Large intestine (tissue), 3 donors: ENCODE results near the gene TBRG4. TPM values are rescaled to one million over a fixed set of nuclear protein-coding genes. Genes with fewer than 3 reads are reported as not detected.

Experiments
- DNase-seq, 2 donors: peaks; one replicate each; pipeline versions ENCODE4 v3.0.0 to v3.0.0-alpha.2; 2013
- H3K27ac ChIP-seq: one replicate; pipeline ENCODE4 v1.5.1; 2013; ENCODE audit warnings: low read length
- H3K27me3 ChIP-seq: 2 replicates; pipeline ENCODE4 v1.6.1; 2013; ENCODE audit warnings: low read length; ENCODE audit not compliant: control insufficient read depth, insufficient read depth
- H3K36me3 ChIP-seq: 2 replicates; pipeline ENCODE4 v1.6.1; 2013; ENCODE audit warnings: low read length; ENCODE audit not compliant: control insufficient read depth, insufficient read depth
- H3K4me1 ChIP-seq: one replicate; pipeline ENCODE4 v1.6.1; 2013; ENCODE audit warnings: low read length; ENCODE audit not compliant: control insufficient read depth, insufficient read depth
- H3K4me3 ChIP-seq: one replicate; pipeline ENCODE4 v1.5.1; 2013; ENCODE audit warnings: low read length
- H3K9me3 ChIP-seq: one replicate; pipeline ENCODE4 v1.6.1; 2013; ENCODE audit warnings: mild to moderate bottlenecking, low read depth, low read length, moderate library complexity; ENCODE audit not compliant: control insufficient read depth
- WGBS: methylation state at CpG from one replicate; pipeline ENCODE4 v1.1.5; 2013; ENCODE audit warnings: low lambda C conversion rate; ENCODE audit not compliant: insufficient coverage; 5-methylcytosine and 5-hydroxymethylcytosine counted together
- polyA plus RNA-seq: library from polyadenylated mRNA; unstranded; fragments of 120-200 nt; gene quantifications from one replicate; pipeline ENCODE4 v1.2.1, GENCODE V29; 2013

Gene TBRG4
- polyA plus RNA-seq, 1 donor, result 67.4 TPM

DNA sequence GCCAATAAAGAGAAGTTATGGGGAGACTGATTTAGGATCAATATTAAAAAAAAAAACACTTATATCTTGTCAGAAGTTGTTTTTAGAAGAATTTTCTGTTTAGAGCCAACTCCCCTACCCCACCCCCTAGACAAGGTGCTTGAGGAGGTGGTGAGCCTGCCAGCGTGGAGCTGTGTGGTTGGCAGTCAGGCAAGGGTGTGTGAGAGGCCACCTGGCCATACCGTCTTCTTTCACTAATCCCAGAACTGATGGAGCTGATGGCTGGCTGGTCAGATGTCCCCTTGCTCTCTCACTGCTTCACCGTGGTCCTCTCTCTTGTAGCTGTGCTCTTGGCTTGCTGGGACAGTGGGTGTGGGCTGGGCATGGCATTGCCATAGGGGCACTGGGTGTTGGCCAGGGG, 57.1 kb downstream of the TBRG4 start:
- Histone ChIP-seq H3K4me1 (no peaks in the 10 kb centered on the region), H3K27ac (no peak overlapping the region), H3K9me3 (no peaks in the 10 kb centered on the region), H3K36me3 (peaks cover 11% of the 10 kb centered on the region), H3K27me3 (no peaks in the 10 kb centered on the region), H3K4me3 (no peak overlapping the region)
- WGBS, result no CpG with 5 or more reads among the region's 3 CpGs
- no peak for DNase-seq

DNA sequence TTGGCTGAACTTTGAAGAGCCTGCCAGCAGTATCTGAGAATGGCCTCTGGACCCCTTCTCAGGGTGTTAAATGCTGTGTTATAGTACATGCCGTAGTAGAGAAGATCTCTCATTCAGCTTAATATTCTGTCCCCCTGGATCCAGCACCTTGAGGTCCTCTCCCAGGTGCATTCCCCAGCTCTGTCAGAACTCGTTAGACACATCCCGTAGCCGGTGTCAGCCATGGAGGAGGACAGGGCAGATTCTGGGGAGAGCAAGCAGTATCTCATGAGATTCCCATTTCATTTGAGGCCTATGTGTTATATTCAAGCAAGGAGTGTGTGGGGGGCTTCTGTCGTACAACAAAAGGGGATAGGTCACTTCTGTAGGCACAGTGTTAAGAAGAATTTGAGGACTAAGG, 57.6 kb downstream of the TBRG4 start:
- no peak overlapping the region for H3K27ac ChIP-seq
- no CpG with 5 or more reads among the region's 5 CpGs for WGBS
- H3K4me3 ChIP-seq, result no peak overlapping the region
- no peaks in the 10 kb centered on the region for H3K4me1 ChIP-seq
- H3K27me3 ChIP-seq, result no peaks in the 10 kb centered on the region
- DNase-seq, result no peak
- peaks cover 11% of the 10 kb centered on the region for H3K36me3 ChIP-seq
- no peaks in the 10 kb centered on the region for H3K9me3 ChIP-seq

DNA sequence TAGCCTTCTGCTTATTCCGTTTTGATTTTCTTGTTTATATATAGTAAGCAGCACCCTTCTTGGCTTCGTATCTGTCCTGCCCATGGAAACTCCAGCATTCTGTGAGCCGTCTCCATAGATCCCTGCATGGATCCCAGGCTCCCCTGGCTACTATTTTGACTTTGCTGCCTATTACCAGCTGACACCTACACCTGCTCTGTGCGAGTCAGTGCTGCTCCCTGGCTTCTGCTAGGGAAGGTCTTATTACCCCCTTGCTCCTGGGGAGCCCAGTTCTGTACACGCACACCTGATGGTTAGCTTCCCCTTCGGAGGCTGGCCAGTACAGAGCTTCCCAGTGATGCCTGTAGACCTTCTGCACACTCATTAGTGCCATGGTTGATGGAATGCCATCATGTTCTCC, 58.1 kb downstream of the TBRG4 start:
- whole genome bisulfite sequencing, result 100% methylated on average over 1 of the region's 6 CpGs
- H3K9me3 ChIP-seq, result no peaks in the 10 kb centered on the region
- no peaks in the 10 kb centered on the region for H3K27me3 ChIP-seq
- peaks cover 11% of the 10 kb centered on the region for H3K36me3 ChIP-seq
- no peak overlapping the region for H3K4me3 ChIP-seq
- DNase-seq, result no peak
- H3K27ac ChIP-seq, result no peak overlapping the region
- no peaks in the 10 kb centered on the region for H3K4me1 ChIP-seq

DNA sequence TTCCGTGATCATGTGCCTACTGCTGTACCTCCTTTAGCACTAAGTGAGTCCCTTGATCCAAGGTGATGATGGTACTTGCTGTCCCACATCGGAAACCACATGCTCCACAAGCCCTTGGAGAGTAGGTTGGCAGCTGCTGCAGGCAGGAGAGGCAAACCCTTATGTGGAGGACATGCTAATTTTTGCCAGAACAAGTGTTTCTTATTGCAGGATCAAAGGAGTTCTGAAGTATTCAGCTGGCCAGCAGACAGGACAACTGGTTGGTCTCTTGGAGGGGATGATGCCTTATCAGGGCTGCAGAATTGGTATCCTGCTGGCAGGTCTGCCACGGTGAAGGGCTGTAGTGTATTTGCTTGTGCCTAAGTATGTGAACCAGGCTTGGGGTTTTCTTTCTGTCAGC, 59.5 kb downstream of the TBRG4 start:
- no peak for DNase-seq
- no CpG with 5 or more reads among the region's 3 CpGs for WGBS
- Histone ChIP-seq H3K36me3 (peaks cover 12% of the 10 kb centered on the region), H3K27me3 (no peaks in the 10 kb centered on the region), H3K4me1 (no peaks in the 10 kb centered on the region), H3K27ac (no peak overlapping the region), H3K4me3 (no peak overlapping the region), H3K9me3 (no peaks in the 10 kb centered on the region)

DNA sequence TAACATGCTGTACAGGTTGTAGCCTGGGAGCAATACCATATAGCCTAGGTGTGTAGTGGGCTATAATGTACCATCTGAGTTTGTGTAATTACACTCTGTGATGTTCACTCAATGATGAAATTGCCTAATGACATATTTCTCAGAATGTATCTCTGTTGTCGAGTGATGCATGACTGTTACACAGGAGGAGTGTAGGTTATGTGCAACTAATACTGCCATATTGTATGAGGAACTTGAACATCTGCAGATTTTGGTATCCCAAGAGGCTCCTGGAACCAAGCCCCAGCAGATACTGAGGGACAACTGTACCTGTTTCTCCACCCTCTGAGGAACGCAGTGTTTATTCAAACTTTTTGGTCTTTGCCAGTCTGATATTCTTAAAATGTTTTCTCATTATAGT, 61.3 kb downstream of the TBRG4 start:
- Histone ChIP-seq H3K9me3 (no peaks in the 10 kb centered on the region), H3K36me3 (peaks cover 15% of the 10 kb centered on the region), H3K27ac (no peak overlapping the region), H3K4me1 (no peaks in the 10 kb centered on the region), H3K4me3 (no peak overlapping the region), H3K27me3 (no peaks in the 10 kb centered on the region)
- no peak for DNase-seq
- no CpG with 5 or more reads among the region's 2 CpGs for WGBS

Other genes with a start within 250 kb of the TBRG4 start
- gene PURB, start 226.2 kb downstream of the TBRG4 start, polyA plus RNA-seq, result 22.7 TPM
- gene MYO1G, start 132.7 kb downstream of the TBRG4 start, polyA plus RNA-seq, result 2.2 TPM
- 19.5 TPM for gene CCM2, start 111.5 kb downstream of the TBRG4 start, polyA plus RNA-seq
- 7.2 TPM for gene NACAD, start 22.7 kb downstream of the TBRG4 start, polyA plus RNA-seq
- gene RAMP3, start 46.1 kb upstream of the TBRG4 start, polyA plus RNA-seq, result 5.1 TPM